Neural progenitor cell (in vitro differentiated cells): ENCODE measurements around the gene AUTS2.

Experiments used
- EZH2 ChIP-seq: fragments of 200-600 bp; sonication (generic); IDR thresholded peaks from 2 replicates; pipeline ENCODE4 v1.6.1; 2017; ENCODE audit warnings: antibody characterized with exemption, mild to moderate bottlenecking, moderate library complexity
- TF ChIP-seq, protein P1 (sequence below): fragments of 200-600 bp; sonication (generic); IDR thresholded peaks from 2 replicates; pipeline ENCODE4 v1.5.1; 2017; ENCODE audit warnings: antibody characterized with exemption, mild to moderate bottlenecking

DNA sequence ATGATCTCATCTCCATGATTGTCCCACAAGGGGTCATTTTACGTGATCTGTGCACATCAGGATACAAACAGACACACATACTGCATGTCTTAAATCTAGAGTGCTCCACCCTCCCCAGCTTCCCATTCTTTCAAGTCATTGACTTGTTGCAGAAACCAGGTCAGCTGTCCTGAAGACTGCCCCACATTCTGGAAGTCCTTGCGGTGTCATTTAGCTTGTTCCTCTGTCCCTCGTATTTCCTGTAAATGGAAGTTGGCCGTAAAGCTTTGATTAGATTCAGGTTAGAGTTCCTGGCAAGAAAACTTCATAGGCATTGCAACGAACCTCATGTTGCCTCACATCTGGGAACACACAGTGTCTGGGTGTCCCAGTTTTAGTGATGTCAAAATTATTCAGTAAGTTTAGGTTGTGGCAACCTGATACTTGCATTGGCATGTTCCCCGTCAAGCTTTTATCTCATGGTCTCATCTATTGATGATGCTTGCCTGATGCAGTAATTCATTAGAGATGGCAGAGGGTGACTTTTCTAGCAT lies 1116.3 kb downstream of the AUTS2 start:
- TF ChIP-seq, protein P1, sequence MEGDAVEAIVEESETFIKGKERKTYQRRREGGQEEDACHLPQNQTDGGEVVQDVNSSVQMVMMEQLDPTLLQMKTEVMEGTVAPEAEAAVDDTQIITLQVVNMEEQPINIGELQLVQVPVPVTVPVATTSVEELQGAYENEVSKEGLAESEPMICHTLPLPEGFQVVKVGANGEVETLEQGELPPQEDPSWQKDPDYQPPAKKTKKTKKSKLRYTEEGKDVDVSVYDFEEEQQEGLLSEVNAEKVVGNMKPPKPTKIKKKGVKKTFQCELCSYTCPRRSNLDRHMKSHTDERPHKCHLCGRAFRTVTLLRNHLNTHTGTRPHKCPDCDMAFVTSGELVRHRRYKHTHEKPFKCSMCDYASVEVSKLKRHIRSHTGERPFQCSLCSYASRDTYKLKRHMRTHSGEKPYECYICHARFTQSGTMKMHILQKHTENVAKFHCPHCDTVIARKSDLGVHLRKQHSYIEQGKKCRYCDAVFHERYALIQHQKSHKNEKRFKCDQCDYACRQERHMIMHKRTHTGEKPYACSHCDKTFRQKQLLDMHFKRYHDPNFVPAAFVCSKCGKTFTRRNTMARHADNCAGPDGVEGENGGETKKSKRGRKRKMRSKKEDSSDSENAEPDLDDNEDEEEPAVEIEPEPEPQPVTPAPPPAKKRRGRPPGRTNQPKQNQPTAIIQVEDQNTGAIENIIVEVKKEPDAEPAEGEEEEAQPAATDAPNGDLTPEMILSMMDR = no peak
- TF ChIP-seq EZH2 = no peak
